DND-41 (cell line): ENCODE data around the gene PIK3C2B.

Source experiments
- ATAC-seq: fragments of 200-7000 bp; cut with Tn5 transposase; 3 replicates; pipeline ENCODE4 v1.9.1; 2021; ENCODE audit warnings: low read depth; ENCODE audit not compliant: insufficient read depth
- DNase-seq: peaks from one replicate; pipeline ENCODE4 v3.0.0-alpha.2; 2020
- H2AFZ ChIP-seq: 2 replicates; pipeline ENCODE4 v1.6.0; 2012; ENCODE audit warnings: low read depth, low read length
- H3K27ac ChIP-seq: 2 replicates; pipeline ENCODE4 v1.5.1; 2012; ENCODE audit warnings: low read length, inconsistent platforms
- H3K27me3 ChIP-seq: fragments of 200-600 bp; sonication (generic); 2 replicates; pipeline ENCODE4 v1.6.0; 2012; ENCODE audit warnings: low read length, mild to moderate bottlenecking, inconsistent platforms; ENCODE audit not compliant: insufficient read depth, poor library complexity
- H3K36me3 ChIP-seq: 2 replicates; pipeline ENCODE4 v1.5.1; 2012; ENCODE audit warnings: low read length, inconsistent platforms; ENCODE audit not compliant: insufficient read depth
- H3K4me1 ChIP-seq: 2 replicates; pipeline ENCODE4 v1.5.1; 2012; ENCODE audit warnings: mild to moderate bottlenecking, low read length; ENCODE audit not compliant: insufficient read depth
- H3K4me2 ChIP-seq: 2 replicates; pipeline ENCODE4 v1.6.0; 2012; ENCODE audit warnings: mild to moderate bottlenecking, moderate library complexity, low read length, inconsistent platforms; ENCODE audit not compliant: insufficient read depth
- H3K4me3 ChIP-seq, 2 experiments: fragments of 200-600 bp in 1 of 2; shearing (Covaris generic) in 1 of 2; 2 replicates each; pipeline ENCODE4 v1.5.1; 2012 to 2016; ENCODE audit warnings: inconsistent platforms in 2 of 2, low read length in 2 of 2, mild to moderate bottlenecking in 2 of 2, low read depth in 1 of 2, moderate library complexity in 1 of 2
- H3K79me2 ChIP-seq: 2 replicates; pipeline ENCODE4 v1.6.0; 2012; ENCODE audit warnings: low read length, inconsistent platforms; ENCODE audit not compliant: insufficient read depth
- H3K9ac ChIP-seq: 2 replicates; pipeline ENCODE4 v1.6.0; 2012; ENCODE audit warnings: low read depth, mild to moderate bottlenecking, inconsistent platforms, low read length, moderate library complexity
- H3K9me3 ChIP-seq: 2 replicates; pipeline ENCODE4 v1.5.1; 2012; ENCODE audit warnings: low read length, moderate library complexity, mild to moderate bottlenecking, inconsistent platforms; ENCODE audit not compliant: insufficient read depth, severe bottlenecking
- H4K20me1 ChIP-seq: 2 replicates; pipeline ENCODE4 v1.6.0; 2012; ENCODE audit warnings: low read length; ENCODE audit not compliant: insufficient read depth
- CTCF ChIP-seq: IDR thresholded peaks from 2 replicates; pipeline ENCODE4 v1.5.1; 2012; ENCODE audit warnings: borderline replicate concordance, low read length, moderate library complexity, mild to moderate bottlenecking; ENCODE audit not compliant: poor library complexity, severe bottlenecking; ENCODE audit errors: extremely low read depth
- EZH2 ChIP-seq: IDR thresholded peaks from 3 replicates; pipeline ENCODE4 v1.6.1; 2012; ENCODE audit warnings: borderline replicate concordance, low read depth, mild to moderate bottlenecking, moderate library complexity, low read length, inconsistent platforms; ENCODE audit not compliant: severe bottlenecking

PIK3C2B gene

GRCh38 chr1:204453141-204453772, 41.3 kb downstream of the PIK3C2B start:
- Histone ChIP-seq H3K27me3 (no peaks in the 10 kb centered on the region), H3K36me3 (peaks cover 61% of the 10 kb centered on the region), H3K4me3 (no peak overlapping the region), H3K79me2 (no peaks in the 10 kb centered on the region), H3K9ac (no peak overlapping the region), H2AFZ (no peak overlapping the region), H3K4me1 (no peaks in the 10 kb centered on the region), H3K9me3 (no peaks in the 10 kb centered on the region), H3K4me2 (no peak overlapping the region), H3K27ac (no peak overlapping the region), H4K20me1 (no peaks in the 10 kb centered on the region)
- TF ChIP-seq EZH2, result no peak
- TF ChIP-seq CTCF, result no peak
- ATAC-seq, result no peak
- DNase-seq, result no peak

DNA sequence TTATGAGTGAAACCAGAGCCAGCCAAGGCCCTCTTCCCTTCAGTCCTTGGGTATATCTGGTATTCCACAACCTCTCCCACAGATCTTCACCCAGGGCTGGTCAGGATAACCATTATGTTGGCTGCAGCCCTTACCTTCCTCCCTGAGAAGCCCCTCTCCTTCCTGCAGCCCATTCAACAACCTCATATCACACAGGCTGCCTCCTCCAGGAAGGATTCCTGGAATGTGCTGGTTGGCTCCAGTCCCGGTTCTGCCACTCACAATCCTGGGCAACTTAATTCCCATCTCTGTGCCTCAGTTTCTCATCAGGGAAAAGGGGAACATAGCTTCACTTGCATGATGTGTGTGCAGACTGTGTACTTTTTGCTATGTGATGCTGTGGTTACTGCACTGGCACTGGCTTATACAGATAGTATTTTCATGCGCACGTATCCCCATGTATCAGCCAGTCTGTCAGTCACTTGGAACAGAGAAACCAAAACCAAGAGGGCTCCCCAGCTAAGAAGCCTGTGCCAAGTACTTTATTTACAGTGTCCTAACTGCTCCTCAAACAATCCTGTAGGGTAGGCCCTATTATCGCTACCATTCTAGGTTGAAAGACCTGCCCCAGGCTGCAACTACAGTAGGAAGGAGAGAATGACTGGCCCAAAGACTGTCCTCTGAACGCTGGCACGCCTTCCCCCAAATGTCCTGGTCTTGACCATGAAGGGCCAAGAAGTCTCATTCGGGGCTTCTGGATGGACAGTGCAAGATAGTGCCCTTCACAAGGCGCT, 43.1 kb downstream of the PIK3C2B start:
- Histone ChIP-seq H3K36me3 (peaks cover 62% of the 10 kb centered on the region), H3K9ac (no peak overlapping the region), H3K27me3 (no peaks in the 10 kb centered on the region), H3K27ac (no peak overlapping the region), H4K20me1 (no peaks in the 10 kb centered on the region), H3K79me2 (no peaks in the 10 kb centered on the region), H2AFZ (no peak overlapping the region), H3K4me2 (no peak overlapping the region), H3K4me3 (no peak overlapping the region), H3K4me1 (no peaks in the 10 kb centered on the region), H3K9me3 (no peaks in the 10 kb centered on the region)
- ATAC-seq (no peak), DNase-seq (no peak)
- TF ChIP-seq EZH2 (no peak), CTCF (no peak)

DNA sequence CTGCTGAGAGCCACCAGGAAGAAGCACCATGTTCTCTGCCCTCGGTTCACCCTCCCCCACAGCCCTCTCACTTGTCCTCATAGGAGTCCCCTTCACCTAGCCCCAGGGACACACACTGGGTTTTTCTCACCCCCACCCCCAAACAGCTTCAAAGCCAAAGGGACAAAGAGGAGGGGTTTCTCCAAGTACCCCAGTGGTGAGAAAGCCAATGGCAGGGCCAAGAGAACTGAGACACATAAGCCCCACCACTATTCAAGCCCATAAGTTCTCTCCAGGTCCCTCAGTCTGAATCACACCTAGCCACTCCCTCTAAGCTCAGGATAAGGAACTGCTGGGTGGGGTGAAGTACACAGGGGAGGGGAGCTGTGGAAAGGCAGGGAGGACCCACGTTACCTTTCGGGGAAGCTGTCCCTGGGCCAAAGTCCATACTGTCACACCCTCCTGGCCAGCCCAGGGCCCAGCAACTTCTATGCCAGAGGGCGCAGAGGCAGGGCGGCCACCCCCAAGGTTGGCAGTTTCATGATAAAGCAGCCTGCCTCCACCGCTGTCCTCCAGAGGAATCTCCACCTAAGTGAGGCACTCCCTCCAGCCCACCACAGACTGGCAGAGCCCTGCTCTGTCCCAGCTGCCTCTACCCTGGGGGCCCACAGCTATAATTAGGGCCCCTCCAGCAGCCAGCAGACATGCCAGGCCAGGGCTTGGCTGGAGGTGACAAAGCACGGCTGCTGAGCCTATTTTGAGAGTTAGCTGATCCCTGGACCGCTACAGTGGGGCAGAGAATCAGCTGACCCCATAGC, 43.9 kb downstream of the PIK3C2B start:
- Histone ChIP-seq H3K27ac (no peak overlapping the region), H2AFZ (no peak overlapping the region), H3K4me2 (no peak overlapping the region), H3K79me2 (no peaks in the 10 kb centered on the region), H3K9ac (no peak overlapping the region), H3K4me3 (no peak overlapping the region), H3K9me3 (no peaks in the 10 kb centered on the region), H3K36me3 (peaks cover 66% of the 10 kb centered on the region), H3K27me3 (no peaks in the 10 kb centered on the region), H3K4me1 (no peaks in the 10 kb centered on the region), H4K20me1 (no peaks in the 10 kb centered on the region)
- DNase-seq, result no peak
- no peak for ATAC-seq
- TF ChIP-seq CTCF, result no peak
- TF ChIP-seq EZH2, result no peak
